ENCODE results near the gene UMAD1.

The UMAD1 gene

GRCh38 chr7:7791523-7791922 lies 151.0 kb downstream of the UMAD1 start:
- TF ChIP-seq TCF12 (IDR thresholded peaks at IDR 0.05; ENCODE audit: low read depth): no peak
- TF ChIP-seq USF1 (IDR thresholded peaks at IDR 0.05): no peak
- no peak for TF ChIP-seq NFIC (IDR thresholded peaks at IDR 0.05)
- TF ChIP-seq ZBTB7A (IDR thresholded peaks at IDR 0.05; ENCODE audit: low read depth): no peak
- TF ChIP-seq YY1 (IDR thresholded peaks at IDR 0.05; ENCODE audit: low read depth): no peak
- TF ChIP-seq EP300 (IDR thresholded peaks at IDR 0.05; ENCODE audit: borderline replicate concordance): no peak
- no peak for TF ChIP-seq RAD21 (IDR thresholded peaks at IDR 0.05; ENCODE audit: low read depth)
- no peak for TF ChIP-seq FOXM1 (IDR thresholded peaks at IDR 0.05; ENCODE audit: borderline replicate concordance, low read depth)
- no peak for TF ChIP-seq CEBPB (IDR thresholded peaks at IDR 0.05)
- TF ChIP-seq TAF1 (IDR thresholded peaks at IDR 0.05; ENCODE audit: low read depth): no peak
- TF ChIP-seq CREB1 (IDR thresholded peaks at IDR 0.05; ENCODE audit: low read depth): no peak

GRCh38 chr7:7792056-7792455 lies 151.5 kb downstream of the UMAD1 start:
- TF ChIP-seq CEBPB (IDR thresholded peaks at IDR 0.05) (no peak), REST (IDR thresholded peaks at IDR 0.05; ENCODE audit: low read depth) (no peak), RAD21 (IDR thresholded peaks at IDR 0.05; ENCODE audit: low read depth) (no peak), CREB1 (IDR thresholded peaks at IDR 0.05; ENCODE audit: low read depth) (no peak), TAF1 (IDR thresholded peaks at IDR 0.05; ENCODE audit: low read depth) (no peak), ZBTB7A (IDR thresholded peaks at IDR 0.05; ENCODE audit: low read depth) (no peak), TCF12 (IDR thresholded peaks at IDR 0.05; ENCODE audit: low read depth) (no peak), USF1 (IDR thresholded peaks at IDR 0.05) (no peak), MAX (IDR thresholded peaks at IDR 0.05) (no peak), FOXM1 (IDR thresholded peaks at IDR 0.05; ENCODE audit: borderline replicate concordance, low read depth) (no peak)

GRCh38 chr7:7793249-7793648 lies 152.7 kb downstream of the UMAD1 start:
- no peak for TF ChIP-seq USF1 (IDR thresholded peaks at IDR 0.05)
- TF ChIP-seq RAD21 (IDR thresholded peaks at IDR 0.05; ENCODE audit: low read depth): no peak
- no peak for TF ChIP-seq YY1 (IDR thresholded peaks at IDR 0.05; ENCODE audit: low read depth)
- no peak for TF ChIP-seq MAX (IDR thresholded peaks at IDR 0.05)

- no peak for TF ChIP-seq TEAD4 (IDR thresholded peaks at IDR 0.05)
- no peak for TF ChIP-seq REST (IDR thresholded peaks at IDR 0.05; ENCODE audit: low read depth)
- no peak for TF ChIP-seq CREB1 (IDR thresholded peaks at IDR 0.05; ENCODE audit: low read depth)
- TF ChIP-seq RAD21 (IDR thresholded peaks at IDR 0.05; ENCODE audit: low read depth): no peak
- no peak for TF ChIP-seq EGR1 (IDR thresholded peaks at IDR 0.05)
Observed at GRCh38 chr7:7793921-7794320, 153.4 kb downstream of the UMAD1 start.

GRCh38 chr7:7795203-7795602 lies 154.7 kb downstream of the UMAD1 start:
- no peak for TF ChIP-seq NFIC (IDR thresholded peaks at IDR 0.05)
- no peak for TF ChIP-seq TAF1 (IDR thresholded peaks at IDR 0.05; ENCODE audit: low read depth)
- TF ChIP-seq CEBPB (IDR thresholded peaks at IDR 0.05): no peak

GRCh38 chr7:7795630-7796121 lies 155.1 kb downstream of the UMAD1 start:
- no peak for TF ChIP-seq TAF1 (IDR thresholded peaks at IDR 0.05; ENCODE audit: low read depth)
- TF ChIP-seq NFIC (IDR thresholded peaks at IDR 0.05): no peak
- TF ChIP-seq MAX (IDR thresholded peaks at IDR 0.05): no peak

- TF ChIP-seq NFIC (IDR thresholded peaks at IDR 0.05): no peak
- TF ChIP-seq FOXM1 (IDR thresholded peaks at IDR 0.05; ENCODE audit: borderline replicate concordance, low read depth): no peak
Observed at GRCh38 chr7:7798510-7798909, 158.0 kb downstream of the UMAD1 start.

Measured in Ishikawa (cell line).